Stimulated activated CD8-positive, alpha-beta memory T cell treated with anti-CD3 and anti-CD28 coated beads, Interleukin-12 subunit alpha, Interleukin-12 subunit beta, amount 100 ng/mL, for 24 hours (primary cell): Measurements from ENCODE around the gene ZNF322.

Experiments
- DNase-seq: peaks from one replicate; pipeline ENCODE4 v3.0.0-alpha.2; 2020; ENCODE audit errors: extremely low read depth

The ZNF322 gene

GRCh38 chr6:26592649-26593048, 66.9 kb downstream of the ZNF322 start:
- DNase-seq = no peak

- DNase-seq = no peak
Measured at GRCh38 chr6:26588965-26589364, 70.6 kb downstream of the ZNF322 start.
